CD4-positive, alpha-beta T cell (primary cell): ENCODE data around the gene ATP2B2. TPM values are rescaled to one million over a fixed set of nuclear protein-coding genes. Genes with fewer than 3 reads are reported as not detected.
A peak's percentile ranks its signal among the peaks of the same experiment; 100 is the strongest.

Experiments
- ATAC-seq: fragments of 200-7000 bp; cut with Tn5 transposase; one replicate; pipeline ENCODE4 v1.10.0; 2022; ENCODE audit warnings: mild to moderate bottlenecking; ENCODE audit not compliant: poor library complexity
- CTCF ChIA-PET: fragments of 350-600 bp; sonication (Branson Sonifier 250); formaldehyde crosslinking; loops from one replicate; lab custom pipeline; 2021; ENCODE audit warnings: antibody characterized with exemption, inconsistent platforms; lab: Charles Lee
- POLR2A ChIA-PET: fragments of 350-600 bp; sonication (Branson Sonifier 250); formaldehyde crosslinking; loops from one replicate; lab custom pipeline; 2021; ENCODE audit warnings: antibody characterized with exemption, inconsistent platforms; lab: Charles Lee
- DNase-seq, 14 experiments: peaks; one replicate each; pipeline ENCODE4 v3.0.0-alpha.2; 2013 to 2020; ENCODE audit warnings: mixed read lengths in 2 of 14
- H3K27ac ChIP-seq, 2 donors: one replicate each; pipeline versions ENCODE4 v1.5.1 to v1.7.0; 2013; ENCODE audit warnings: low read length in 2 of 2, low read depth in 1 of 2, mild to moderate bottlenecking in 1 of 2
- H3K27me3 ChIP-seq, 2 experiments: 1 replicate in 1 of 2; 2 replicates in 1 of 2; pipeline versions ENCODE4 v1.6.1 to v1.7.0; 2013; ENCODE audit warnings: low read length in 2 of 2, control low read depth in 1 of 2, mild to moderate bottlenecking in 1 of 2, moderate library complexity in 1 of 2; ENCODE audit not compliant: insufficient read depth in 2 of 2, control insufficient read depth in 1 of 2
- H3K36me3 ChIP-seq: one replicate; pipeline ENCODE4 v1.6.1; 2013; ENCODE audit warnings: low read length, control low read depth; ENCODE audit not compliant: insufficient read depth
- H3K4me1 ChIP-seq: one replicate; pipeline ENCODE4 v1.6.1; 2013; ENCODE audit warnings: low read length, control low read depth; ENCODE audit not compliant: insufficient read depth
- H3K4me3 ChIP-seq: one replicate; pipeline ENCODE4 v1.5.1; 2013; ENCODE audit warnings: mild to moderate bottlenecking, low read length, moderate library complexity
- H3K9me3 ChIP-seq, 2 experiments: 1 replicate in 1 of 2; 2 replicates in 1 of 2; pipeline versions ENCODE4 v1.6.1 to v1.7.0; 2013; ENCODE audit warnings: low read length in 2 of 2, mild to moderate bottlenecking in 2 of 2, control low read depth in 1 of 2, moderate library complexity in 1 of 2; ENCODE audit not compliant: control insufficient read depth in 1 of 2, insufficient read depth in 1 of 2
- H3K27ac Mint-ChIP-seq: one replicate; pipeline ENCODE4 v1.8.0; 2020; ENCODE audit warnings: mixed read lengths
- H3K27me3 Mint-ChIP-seq: one replicate; pipeline ENCODE4 v1.8.0; 2021; ENCODE audit warnings: mixed read lengths
- H3K36me3 Mint-ChIP-seq: one replicate; pipeline ENCODE4 v1.8.0; 2021; ENCODE audit warnings: low read depth, mixed read lengths
- H3K4me1 Mint-ChIP-seq: one replicate; pipeline ENCODE4 v1.8.0; 2021; ENCODE audit warnings: low read depth, mixed read lengths
- H3K4me3 Mint-ChIP-seq: one replicate; pipeline ENCODE4 v1.8.0; 2020; ENCODE audit warnings: mild to moderate bottlenecking, mixed read lengths
- H3K9me3 Mint-ChIP-seq: one replicate; pipeline ENCODE4 v1.8.0; 2020; ENCODE audit warnings: mixed read lengths
- intact Hi-C, 2 experiments: fragments of 100-400 bp; cut with DNase I in 1 of 2; cut with micrococcal nuclease in 1 of 2; formaldehyde crosslinking; loops; one replicate each; pipeline versions ENCODE4 v1.15.1 to v1.9.0; 2023 to 2025; cut with DNase I, micrococcal nuclease
- total RNA-seq, 174 experiments: library from RNA in 2 of 174; stranded (reverse) in 2 of 174; gene quantifications; one replicate each; pipeline ENCODE4 v1.2.3 and lab custom pipeline; 2021 to 2026
- TF ChIP-seq, protein P1 (sequence below): fragments of 200-600 bp; IDR thresholded peaks from one replicate; pipeline ENCODE4 v1.8.0; 2022; ENCODE audit warnings: antibody characterized with exemption, mild to moderate bottlenecking

ATP2B2 gene
- total RNA-seq, 2 experiments from 2014 or later = not detected

- Histone ChIP-seq H3K4me3 (no peak overlapping the region), H3K9me3 (no peaks in the 10 kb centered on the region), H3K27ac (no peak overlapping the region), H3K4me1 (no peaks in the 10 kb centered on the region), H3K27me3 (peaks cover 0 to 6% of the 10 kb centered on the region in 2 experiments), H3K36me3 (no peaks in the 10 kb centered on the region)
- H3K27ac Mint-ChIP-seq = no peak overlapping the region
- TF ChIP-seq, protein P1, sequence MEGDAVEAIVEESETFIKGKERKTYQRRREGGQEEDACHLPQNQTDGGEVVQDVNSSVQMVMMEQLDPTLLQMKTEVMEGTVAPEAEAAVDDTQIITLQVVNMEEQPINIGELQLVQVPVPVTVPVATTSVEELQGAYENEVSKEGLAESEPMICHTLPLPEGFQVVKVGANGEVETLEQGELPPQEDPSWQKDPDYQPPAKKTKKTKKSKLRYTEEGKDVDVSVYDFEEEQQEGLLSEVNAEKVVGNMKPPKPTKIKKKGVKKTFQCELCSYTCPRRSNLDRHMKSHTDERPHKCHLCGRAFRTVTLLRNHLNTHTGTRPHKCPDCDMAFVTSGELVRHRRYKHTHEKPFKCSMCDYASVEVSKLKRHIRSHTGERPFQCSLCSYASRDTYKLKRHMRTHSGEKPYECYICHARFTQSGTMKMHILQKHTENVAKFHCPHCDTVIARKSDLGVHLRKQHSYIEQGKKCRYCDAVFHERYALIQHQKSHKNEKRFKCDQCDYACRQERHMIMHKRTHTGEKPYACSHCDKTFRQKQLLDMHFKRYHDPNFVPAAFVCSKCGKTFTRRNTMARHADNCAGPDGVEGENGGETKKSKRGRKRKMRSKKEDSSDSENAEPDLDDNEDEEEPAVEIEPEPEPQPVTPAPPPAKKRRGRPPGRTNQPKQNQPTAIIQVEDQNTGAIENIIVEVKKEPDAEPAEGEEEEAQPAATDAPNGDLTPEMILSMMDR = no peak
- intact Hi-C loops = no loop called here
- no peak overlapping the region for H3K4me3 Mint-ChIP-seq
- ATAC-seq (no peak), DNase-seq (peak in 1 of 14 experiments; percentile 17)
- ChIA-PET POLR2A (no interaction called here), CTCF (no interaction called here)
- no peaks in the 10 kb centered on the region for H3K36me3 Mint-ChIP-seq
- no peaks in the 10 kb centered on the region for H3K9me3 Mint-ChIP-seq
- no peaks in the 10 kb centered on the region for H3K4me1 Mint-ChIP-seq
- peaks cover 29% of the 10 kb centered on the region for H3K27me3 Mint-ChIP-seq
Measured at GRCh38 chr3:10534066-10534465, 28.7 kb upstream of the ATP2B2 start.

- H3K4me1 Mint-ChIP-seq = no peaks in the 10 kb centered on the region
- H3K9me3 Mint-ChIP-seq = no peaks in the 10 kb centered on the region
- Histone ChIP-seq H3K9me3 (no peaks in the 10 kb centered on the region), H3K27me3 (peaks cover 0 to 6% of the 10 kb centered on the region in 2 experiments), H3K4me1 (no peaks in the 10 kb centered on the region), H3K27ac (no peak overlapping the region), H3K4me3 (no peak overlapping the region), H3K36me3 (no peaks in the 10 kb centered on the region)
- no peak for DNase-seq
- no peak for ATAC-seq
- intact Hi-C loops = no loop called here
- H3K27ac Mint-ChIP-seq = no peak overlapping the region
- H3K36me3 Mint-ChIP-seq = no peaks in the 10 kb centered on the region
- TF ChIP-seq, protein P1 = no peak
- ChIA-PET POLR2A (no interaction called here), CTCF (no interaction called here)
- H3K4me3 Mint-ChIP-seq = no peak overlapping the region
- H3K27me3 Mint-ChIP-seq = peaks cover 25% of the 10 kb centered on the region
Measured at GRCh38 chr3:10533737-10534023, 28.3 kb upstream of the ATP2B2 start.

GRCh38 chr3:10532939-10533736 lies 27.8 kb upstream of the ATP2B2 start:
- Histone ChIP-seq H3K4me3 (no peak overlapping the region), H3K4me1 (no peaks in the 10 kb centered on the region), H3K27ac (no peak overlapping the region), H3K27me3 (peaks cover 0 to 6% of the 10 kb centered on the region in 2 experiments), H3K9me3 (no peaks in the 10 kb centered on the region), H3K36me3 (no peaks in the 10 kb centered on the region)
- Mint-ChIP-seq H3K27ac (no peak overlapping the region), H3K27me3 (peaks cover 20% of the 10 kb centered on the region), H3K4me3 (no peak overlapping the region), H3K4me1 (no peaks in the 10 kb centered on the region), H3K9me3 (no peaks in the 10 kb centered on the region), H3K36me3 (no peaks in the 10 kb centered on the region)
- DNase-seq (peak in 1 of 14 experiments; percentile 15), ATAC-seq (no peak)
- ChIA-PET CTCF (no interaction called here), POLR2A (no interaction called here)
- TF ChIP-seq, protein P1 = no peak
- intact Hi-C loops = no loop called here
